KOPT-K1 (cell line): ENCODE data around the gene ARHGAP15.

Experiments used
- H3K27ac ChIP-seq: fragments of 200-600 bp; sonication (generic); 2 replicates; pipeline ENCODE4 v1.5.1; 2016; ENCODE audit warnings: antibody characterized with exemption, mild to moderate bottlenecking, low read depth, low read length; ENCODE audit not compliant: poor library complexity, severe bottlenecking
- H3K36me3 ChIP-seq: fragments of 200-600 bp; sonication (generic); 2 replicates; pipeline ENCODE4 v1.5.1; 2017; ENCODE audit warnings: antibody characterized with exemption, mild to moderate bottlenecking, low read length, moderate library complexity; ENCODE audit not compliant: insufficient read depth
- H3K9me3 ChIP-seq: fragments of 200-600 bp; sonication (generic); 2 replicates; pipeline ENCODE4 v1.5.1; 2017; ENCODE audit warnings: antibody characterized with exemption, low read length, mild to moderate bottlenecking; ENCODE audit not compliant: insufficient read depth, poor library complexity, severe bottlenecking

ARHGAP15 gene

GRCh38 chr2:143623231-143623908 lies 494.2 kb downstream of the ARHGAP15 start:
- Histone ChIP-seq H3K27ac (no peak overlapping the region), H3K9me3 (no peaks in the 10 kb centered on the region), H3K36me3 (peaks cover 57% of the 10 kb centered on the region)

GRCh38 chr2:143623909-143624260 lies 494.7 kb downstream of the ARHGAP15 start:
- Histone ChIP-seq H3K9me3 (no peaks in the 10 kb centered on the region), H3K27ac (no peak overlapping the region), H3K36me3 (peaks cover 60% of the 10 kb centered on the region)

GRCh38 chr2:143629340-143629739 lies 500.1 kb downstream of the ARHGAP15 start:
- Histone ChIP-seq H3K27ac (no peak overlapping the region), H3K36me3 (peaks cover 51% of the 10 kb centered on the region), H3K9me3 (no peaks in the 10 kb centered on the region)

- Histone ChIP-seq H3K27ac (peak overlapping the region; percentile 22), H3K36me3 (peaks cover 43% of the 10 kb centered on the region)
Observed at GRCh38 chr2:143632751-143633374, 503.6 kb downstream of the ARHGAP15 start.

GRCh38 chr2:143633419-143633818 lies 504.2 kb downstream of the ARHGAP15 start:
- Histone ChIP-seq H3K27ac (peak overlapping the region; percentile 14), H3K9me3 (peaks cover 27% of the 10 kb centered on the region), H3K36me3 (peaks cover 37% of the 10 kb centered on the region)

More at GRCh38 chr2:143632751-143633374, 503.6 kb downstream of the ARHGAP15 start:
- peaks cover 27% of the 10 kb centered on the region for H3K9me3 ChIP-seq

GRCh38 chr2:143635302-143635701 lies 506.1 kb downstream of the ARHGAP15 start:
- Histone ChIP-seq H3K27ac (no peak overlapping the region), H3K36me3 (peaks cover 40% of the 10 kb centered on the region), H3K9me3 (peaks cover 27% of the 10 kb centered on the region)

- peaks cover 27% of the 10 kb centered on the region for H3K9me3 ChIP-seq
- H3K27ac ChIP-seq = no peak overlapping the region
- peaks cover 47% of the 10 kb centered on the region for H3K36me3 ChIP-seq
Observed at GRCh38 chr2:143635936-143636335, 506.7 kb downstream of the ARHGAP15 start.

GRCh38 chr2:143640826-143641225 lies 511.6 kb downstream of the ARHGAP15 start:
- H3K27ac ChIP-seq = no peak overlapping the region
- peaks cover 18% of the 10 kb centered on the region for H3K9me3 ChIP-seq
- peaks cover 41% of the 10 kb centered on the region for H3K36me3 ChIP-seq

GRCh38 chr2:143645921-143646645 lies 516.9 kb downstream of the ARHGAP15 start:
- Histone ChIP-seq H3K9me3 (peaks cover 10% of the 10 kb centered on the region), H3K27ac (no peak overlapping the region), H3K36me3 (peaks cover 27% of the 10 kb centered on the region)

- H3K9me3 ChIP-seq = peaks cover 28% of the 10 kb centered on the region
- peaks cover 33% of the 10 kb centered on the region; the same call in 1 of the 2 replicates for H3K36me3 ChIP-seq
- H3K27ac ChIP-seq = no peak overlapping the region
Observed at GRCh38 chr2:143649226-143649740, 520.1 kb downstream of the ARHGAP15 start.

GRCh38 chr2:143652692-143653091 lies 523.5 kb downstream of the ARHGAP15 start:
- Histone ChIP-seq H3K9me3 (peaks cover 28% of the 10 kb centered on the region), H3K27ac (no peak overlapping the region), H3K36me3 (peaks cover 29% of the 10 kb centered on the region; the same call in 1 of the 2 replicates)

- peaks cover 5% of the 10 kb centered on the region for H3K36me3 ChIP-seq
- H3K9me3 ChIP-seq = no peaks in the 10 kb centered on the region
- H3K27ac ChIP-seq = no peak overlapping the region
Observed at GRCh38 chr2:143668234-143668633, 539.0 kb downstream of the ARHGAP15 start.

- Histone ChIP-seq H3K27ac (no peak overlapping the region), H3K9me3 (no peaks in the 10 kb centered on the region), H3K36me3 (peaks cover 8% of the 10 kb centered on the region)
Observed at GRCh38 chr2:143674051-143674450, 544.8 kb downstream of the ARHGAP15 start.

- H3K36me3 ChIP-seq = peaks cover 3% of the 10 kb centered on the region; the same call in 1 of the 2 replicates
- no peaks in the 10 kb centered on the region for H3K9me3 ChIP-seq
- H3K27ac ChIP-seq = no peak overlapping the region
Observed at GRCh38 chr2:143675021-143675420, 545.8 kb downstream of the ARHGAP15 start.

GRCh38 chr2:143679617-143680016 lies 550.4 kb downstream of the ARHGAP15 start:
- H3K27ac ChIP-seq = no peak overlapping the region
- no peaks in the 10 kb centered on the region for H3K9me3 ChIP-seq
- no peaks in the 10 kb centered on the region; the same call in 1 of the 2 replicates for H3K36me3 ChIP-seq
